ENCODE measurements around the gene BCORL1. TPM values are rescaled to one million over a fixed set of nuclear protein-coding genes. Genes with fewer than 3 reads are reported as not detected.

The BCORL1 gene
- total RNA-seq, 4 donors from 2014 or later, result 3.8 to 13.8 (median 10.5) TPM

DNA sequence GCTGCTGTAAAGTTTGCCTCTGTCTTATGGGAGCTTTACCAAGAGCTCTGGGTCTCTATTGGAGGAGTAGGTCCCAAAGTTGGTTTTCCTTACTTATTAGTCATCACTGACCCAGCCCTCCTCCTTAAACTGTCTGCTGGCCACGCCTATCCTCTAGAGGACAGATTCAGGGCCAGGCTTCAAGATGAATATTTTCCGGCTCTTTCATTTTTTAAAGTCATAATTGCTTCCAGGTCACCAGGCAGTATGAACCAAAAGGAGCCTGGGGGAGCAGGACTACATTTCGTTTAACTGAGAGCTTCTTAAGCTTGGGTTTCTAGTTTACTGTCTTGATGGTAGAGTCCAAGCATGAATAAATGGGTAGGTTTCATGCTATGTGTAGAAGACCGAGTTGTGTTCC is 13.7 kb downstream of the BCORL1 start:
- Histone ChIP-seq H3K27me3 (no peaks in the 10 kb centered on the region), H3K27ac (replicated peaks in 1 of 4) (no peak overlapping the region), H3K9me3 (no peaks in the 10 kb centered on the region), H3K4me3 (no peak overlapping the region), H3K4me1 (peaks cover 0 to 13% (median 0%) of the 10 kb centered on the region in 4 donors), H3K36me3 (no peaks in the 10 kb centered on the region)
- WGBS, result 52% methylated on average over 4 of the region's 4 CpGs
- intact Hi-C loops (cut with DNase I), result no loop called here
- DNase-seq (ENCODE audit: extremely low spot score), result no peak
- TF ChIP-seq POLR2AphosphoS5 (IDR thresholded peaks at IDR 0.05) (no peak), EP300 (IDR thresholded peaks at IDR 0.05) (no peak), POLR2A (IDR thresholded peaks at IDR 0.05; ENCODE audit: low read depth) (no peak)
- TF ChIP-seq, protein P1, sequence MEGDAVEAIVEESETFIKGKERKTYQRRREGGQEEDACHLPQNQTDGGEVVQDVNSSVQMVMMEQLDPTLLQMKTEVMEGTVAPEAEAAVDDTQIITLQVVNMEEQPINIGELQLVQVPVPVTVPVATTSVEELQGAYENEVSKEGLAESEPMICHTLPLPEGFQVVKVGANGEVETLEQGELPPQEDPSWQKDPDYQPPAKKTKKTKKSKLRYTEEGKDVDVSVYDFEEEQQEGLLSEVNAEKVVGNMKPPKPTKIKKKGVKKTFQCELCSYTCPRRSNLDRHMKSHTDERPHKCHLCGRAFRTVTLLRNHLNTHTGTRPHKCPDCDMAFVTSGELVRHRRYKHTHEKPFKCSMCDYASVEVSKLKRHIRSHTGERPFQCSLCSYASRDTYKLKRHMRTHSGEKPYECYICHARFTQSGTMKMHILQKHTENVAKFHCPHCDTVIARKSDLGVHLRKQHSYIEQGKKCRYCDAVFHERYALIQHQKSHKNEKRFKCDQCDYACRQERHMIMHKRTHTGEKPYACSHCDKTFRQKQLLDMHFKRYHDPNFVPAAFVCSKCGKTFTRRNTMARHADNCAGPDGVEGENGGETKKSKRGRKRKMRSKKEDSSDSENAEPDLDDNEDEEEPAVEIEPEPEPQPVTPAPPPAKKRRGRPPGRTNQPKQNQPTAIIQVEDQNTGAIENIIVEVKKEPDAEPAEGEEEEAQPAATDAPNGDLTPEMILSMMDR (IDR thresholded peaks at IDR 0.05), result no peak

DNA sequence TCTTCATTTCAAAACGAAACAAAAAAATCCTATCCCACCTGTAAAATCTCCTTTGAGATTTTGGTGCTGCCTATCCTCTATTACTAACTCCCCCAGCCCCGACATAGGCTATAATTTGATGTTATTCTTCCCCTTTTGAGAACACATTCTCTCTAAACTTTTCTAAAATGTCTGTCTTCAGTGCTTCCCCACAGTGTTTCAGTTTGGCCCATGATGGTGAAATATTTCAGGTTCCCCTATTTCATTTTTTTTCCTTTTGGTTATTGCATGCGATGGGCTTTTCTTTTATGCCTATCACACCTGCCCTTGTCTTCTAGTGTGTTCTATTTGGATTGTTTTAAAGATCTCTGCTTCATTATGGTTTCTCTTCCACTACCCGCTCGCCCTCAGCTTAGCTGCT is 14.7 kb downstream of the BCORL1 start:
- WGBS, result 73% methylated on average over 5 of the region's 5 CpGs
- intact Hi-C loops (cut with DNase I), result no loop called here

DNA sequence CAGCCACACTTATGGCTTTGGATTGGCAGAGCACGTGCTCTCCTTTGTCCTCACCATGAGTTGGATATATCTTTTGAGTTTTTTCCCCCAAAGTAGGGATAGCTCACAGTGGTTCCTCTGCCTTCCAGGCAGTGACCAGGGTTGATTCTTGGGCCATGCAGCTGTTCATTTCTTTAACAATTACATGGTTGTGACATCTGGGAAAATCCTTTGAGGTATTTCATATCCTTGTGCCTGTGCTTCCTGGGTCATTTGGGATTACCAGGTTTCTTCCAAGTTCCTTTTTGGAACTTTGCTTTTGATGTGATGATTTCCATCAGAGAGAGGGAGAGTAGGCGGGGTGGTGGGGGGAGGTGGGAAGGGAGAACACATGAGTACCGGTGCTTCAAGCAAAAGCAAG is 15.6 kb downstream of the BCORL1 start:
- no peak for DNase-seq (ENCODE audit: extremely low spot score)
- intact Hi-C loops (cut with DNase I), result no loop called here
- H3K9me3 ChIP-seq, result no peaks in the 10 kb centered on the region
- H3K4me1 ChIP-seq, result peaks cover 0 to 16% (median 5%) of the 10 kb centered on the region in 4 donors
- TF ChIP-seq, protein P1 (IDR thresholded peaks at IDR 0.05), result no peak
- TF ChIP-seq POLR2AphosphoS5 (IDR thresholded peaks at IDR 0.05) (no peak), POLR2A (IDR thresholded peaks at IDR 0.05; ENCODE audit: low read depth) (no peak), EP300 (IDR thresholded peaks at IDR 0.05) (no peak)
- H3K27ac ChIP-seq (replicated peaks in 1 of 4), result no peak overlapping the region
- no peaks in the 10 kb centered on the region for H3K36me3 ChIP-seq
- no peak overlapping the region for H3K4me3 ChIP-seq
- no peaks in the 10 kb centered on the region for H3K27me3 ChIP-seq
- 72% methylated on average over 3 of the region's 3 CpGs for WGBS

More for the DNA sequence above, 14.7 kb downstream of the BCORL1 start:
- H3K27ac ChIP-seq (replicated peaks in 1 of 4), result no peak overlapping the region
- TF ChIP-seq POLR2AphosphoS5 (IDR thresholded peaks at IDR 0.05) (no peak), POLR2A (IDR thresholded peaks at IDR 0.05; ENCODE audit: low read depth) (no peak), EP300 (IDR thresholded peaks at IDR 0.05) (no peak)
- TF ChIP-seq, protein P1 (IDR thresholded peaks at IDR 0.05), result no peak
- DNase-seq (ENCODE audit: extremely low spot score), result no peak
- no peaks in the 10 kb centered on the region for H3K27me3 ChIP-seq
- H3K9me3 ChIP-seq, result no peaks in the 10 kb centered on the region
- H3K4me1 ChIP-seq, result peaks cover 0 to 14% (median 4%) of the 10 kb centered on the region in 4 donors
- H3K36me3 ChIP-seq, result no peaks in the 10 kb centered on the region
- H3K4me3 ChIP-seq, result no peak overlapping the region

DNA sequence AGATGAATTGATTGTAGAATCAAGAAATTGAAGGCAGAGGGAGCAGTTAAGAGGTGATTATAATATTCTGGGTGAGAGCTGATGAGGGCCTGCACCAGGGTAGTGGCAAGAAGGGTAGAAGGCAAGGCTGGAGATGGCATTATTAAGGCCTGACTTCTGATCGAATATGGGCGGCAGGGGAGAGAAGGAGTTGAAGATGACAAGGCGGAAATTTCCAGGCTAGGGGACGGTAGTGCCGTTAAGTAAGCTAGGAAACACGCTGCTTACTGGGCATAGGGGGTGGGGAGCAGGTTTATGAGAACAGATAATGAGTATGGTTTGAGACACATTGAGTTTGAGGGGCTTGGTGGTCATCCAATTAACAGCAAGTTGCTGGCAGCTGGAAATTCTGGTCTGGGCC is 19.5 kb downstream of the BCORL1 start:
- Histone ChIP-seq H3K27ac (replicated peaks in 1 of 4) (no peak overlapping the region), H3K27me3 (no peaks in the 10 kb centered on the region), H3K4me3 (no peak overlapping the region), H3K4me1 (peaks cover 0 to 10% (median 2%) of the 10 kb centered on the region in 4 donors), H3K9me3 (no peaks in the 10 kb centered on the region), H3K36me3 (peaks cover 0 to 15% (median 5%) of the 10 kb centered on the region in 4 donors)
- DNase-seq (ENCODE audit: extremely low spot score), result no peak
- WGBS, result 74% methylated on average over 6 of the region's 6 CpGs
- intact Hi-C loops (cut with DNase I), result no loop called here
- TF ChIP-seq POLR2AphosphoS5 (IDR thresholded peaks at IDR 0.05), result no peak
- TF ChIP-seq EP300 (IDR thresholded peaks at IDR 0.05), result no peak
- no peak for TF ChIP-seq POLR2A (IDR thresholded peaks at IDR 0.05; ENCODE audit: low read depth)
- TF ChIP-seq, protein P1 (IDR thresholded peaks at IDR 0.05), result no peak

DNA sequence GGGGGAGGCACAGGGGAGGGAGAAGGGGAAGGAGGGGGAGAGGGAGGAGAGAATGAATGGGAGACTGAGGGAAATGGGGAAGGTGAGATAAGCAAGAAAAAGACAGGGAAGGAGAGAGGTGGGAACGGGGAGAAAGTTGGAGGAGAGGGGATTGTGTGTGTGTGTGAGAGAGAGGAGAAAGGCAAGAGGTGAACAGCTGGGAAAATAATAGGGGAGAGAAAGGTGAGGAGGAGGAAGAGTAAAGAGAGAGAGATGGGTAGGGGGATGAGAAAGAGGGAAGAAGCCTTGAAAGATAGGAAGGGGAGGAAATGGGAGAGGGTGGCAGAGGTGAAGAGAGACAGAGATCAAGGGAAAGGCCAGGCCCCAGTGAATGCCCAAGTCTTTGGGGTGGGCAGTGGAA is 20.1 kb downstream of the BCORL1 start:
- TF ChIP-seq POLR2A (IDR thresholded peaks at IDR 0.05; ENCODE audit: low read depth) (no peak), POLR2AphosphoS5 (IDR thresholded peaks at IDR 0.05) (no peak), EP300 (IDR thresholded peaks at IDR 0.05) (no peak)
- TF ChIP-seq, protein P1 (IDR thresholded peaks at IDR 0.05), result no peak
- Histone ChIP-seq H3K9me3 (no peaks in the 10 kb centered on the region), H3K27ac (replicated peaks in 1 of 4) (no peak overlapping the region), H3K27me3 (no peaks in the 10 kb centered on the region), H3K4me1 (peaks cover 0 to 10% (median 2%) of the 10 kb centered on the region in 4 donors), H3K36me3 (peaks cover 0 to 15% (median 6%) of the 10 kb centered on the region in 4 donors), H3K4me3 (no peak overlapping the region)
- intact Hi-C loops (cut with DNase I), result no loop called here
- no peak for DNase-seq (ENCODE audit: extremely low spot score)
- WGBS, result 58% methylated on average over 1 of the region's 1 CpG
